Common myeloid progenitor, CD34-positive (primary cell): Measurements from ENCODE around the gene PGAM2. TPM values are rescaled to one million over a fixed set of nuclear protein-coding genes. Genes with fewer than 3 reads are reported as not detected.

Experiments used
- CTCF ChIA-PET: fragments of 350-600 bp; sonication (Branson Sonifier 250); formaldehyde crosslinking; loops from one replicate; lab custom pipeline; 2021; ENCODE audit warnings: antibody characterized with exemption; lab: Charles Lee
- POLR2A ChIA-PET: fragments of 350-600 bp; sonication (Branson Sonifier 250); formaldehyde crosslinking; loops from one replicate; lab custom pipeline; 2021; ENCODE audit warnings: antibody characterized with exemption; lab: Charles Lee
- DNase-seq, 3 donors: peaks; one replicate each; pipeline versions ENCODE4 v3.0.0 to v3.0.0-alpha.2; 2013
- H3K27ac ChIP-seq, 2 experiments: 1 replicate in 1 of 2; 2 replicates in 1 of 2; pipeline ENCODE4 v1.7.0; 2013; ENCODE audit warnings: inconsistent platforms in 2 of 2, low read length in 2 of 2, mild to moderate bottlenecking in 2 of 2, low read depth in 1 of 2, moderate library complexity in 1 of 2; ENCODE audit not compliant: severe bottlenecking in 2 of 2, insufficient read depth in 1 of 2, poor library complexity in 1 of 2
- H3K27me3 ChIP-seq, 5 experiments: replicated peaks in 2 of 5; 1 replicate in 3 of 5; 2 replicates in 2 of 5; pipeline versions ENCODE4 v1.6.1 to v1.7.0; 2013; ENCODE audit warnings: low read length in 4 of 5, mild to moderate bottlenecking in 2 of 5, moderate library complexity in 2 of 5, inconsistent platforms in 1 of 5; ENCODE audit not compliant: insufficient read depth in 5 of 5, control insufficient read depth in 4 of 5
- H3K36me3 ChIP-seq, 4 experiments: 1 replicate in 2 of 4; 2 replicates in 2 of 4; pipeline versions ENCODE4 v1.6.1 to v1.7.0; 2013; ENCODE audit warnings: low read length in 3 of 4, control low read depth in 1 of 4, mild to moderate bottlenecking in 1 of 4; ENCODE audit not compliant: control insufficient read depth in 4 of 4, insufficient read depth in 4 of 4
- H3K4me1 ChIP-seq, 4 experiments: 1 replicate in 3 of 4; 2 replicates in 1 of 4; pipeline versions ENCODE4 v1.6.1 to v1.7.1; 2013; ENCODE audit warnings: low read length in 3 of 4, mild to moderate bottlenecking in 3 of 4, control low read depth in 1 of 4, inconsistent platforms in 1 of 4, moderate library complexity in 1 of 4; ENCODE audit not compliant: control insufficient read depth in 4 of 4, insufficient read depth in 4 of 4; ENCODE audit errors: control extremely low read depth in 1 of 4
- H3K4me3 ChIP-seq, 7 experiments: 1 replicate in 4 of 7; 2 replicates in 3 of 7; pipeline versions ENCODE4 v1.5.1 to v1.7.0; 2013; ENCODE audit warnings: mild to moderate bottlenecking in 7 of 7, low read length in 6 of 7, moderate library complexity in 6 of 7, inconsistent platforms in 2 of 7, low read depth in 2 of 7, control low read depth in 1 of 7; ENCODE audit not compliant: insufficient read depth in 4 of 7, control insufficient read depth in 1 of 7; ENCODE audit errors: extremely low read depth in 1 of 7
- H3K9me3 ChIP-seq, 5 experiments: 1 replicate in 4 of 5; 2 replicates in 1 of 5; pipeline versions ENCODE4 v1.6.1 to v1.7.1; 2013; ENCODE audit warnings: low read length in 4 of 5, mild to moderate bottlenecking in 2 of 5, inconsistent platforms in 1 of 5, low read depth in 1 of 5, moderate library complexity in 1 of 5; ENCODE audit not compliant: control insufficient read depth in 4 of 5, insufficient read depth in 2 of 5; ENCODE audit errors: control extremely low read depth in 1 of 5
- WGBS: methylation state at CpG from one replicate; pipeline ENCODE4 v1.1.5; 2013; ENCODE audit not compliant: insufficient coverage; 5-methylcytosine and 5-hydroxymethylcytosine counted together
- polyA plus RNA-seq: library from polyadenylated mRNA; unstranded; fragments of 120-200 nt; gene quantifications from one replicate; pipeline ENCODE4 v1.2.1, GENCODE V29; 2013

Gene PGAM2
- polyA plus RNA-seq = 0.32 TPM

GRCh38 chr7:44065431-44066110 lies at the start of gene PGAM2:
Gene PGAM2 (minus strand): TSS chr7:44065567. CDS start chr7:44065529, 38 bp downstream.
- Histone ChIP-seq H3K4me1 (peaks cover 0 to 16% (median 11%) of the 10 kb centered on the region in 4 experiments), H3K27ac (no peak within 1 kb of the TSS), H3K36me3 (peaks cover 4 to 21% (median 17%) of the 10 kb centered on the region in 4 experiments), H3K27me3 (peaks cover 0 to 13% (median 8%) of the 10 kb centered on the region in 5 experiments), H3K4me3 (no peak within 1 kb of the TSS), H3K9me3 (no peaks in the 10 kb centered on the region)
- WGBS = 44% methylated on average over 13 of the region's 14 CpGs
- ChIA-PET POLR2A (interaction anchor here (0.7 kb wide), 1 partner anchor 21 kb away, joined by 4 read pairs; the partner anchor contains the start of gene DBNL), CTCF (interaction anchor here (1.0 to 1.9 kb wide), 3 partner anchors 11 to 18 kb away, joined by 4 to 6 read pairs (median 5); no protein-coding TSS in a partner anchor)
- DNase-seq = peak in 2 of 3 donors; percentile 37 to 42

- Histone ChIP-seq H3K9me3 (no peaks in the 10 kb centered on the region), H3K27ac (no peak overlapping the region), H3K4me3 (no peak overlapping the region), H3K4me1 (no peaks in the 10 kb centered on the region), H3K36me3 (peaks cover 7 to 89% (median 63%) of the 10 kb centered on the region in 4 experiments), H3K27me3 (no peaks in the 10 kb centered on the region)
- DNase-seq = no peak
- WGBS = 97% methylated on average over 11 of the region's 12 CpGs
- ChIA-PET POLR2A (no interaction called here), CTCF (no interaction called here)
Measured at GRCh38 chr7:44114586-44115310, 49.4 kb upstream of the PGAM2 start.

- WGBS = 95% methylated on average over 20 of the region's 24 CpGs
- no peak overlapping the region for H3K27ac ChIP-seq
- CTCF ChIA-PET = no interaction called here
- no peak for DNase-seq
- POLR2A ChIA-PET = no interaction called here
- H3K27me3 ChIP-seq = no peaks in the 10 kb centered on the region
- no peak overlapping the region for H3K4me3 ChIP-seq
- H3K4me1 ChIP-seq = no peaks in the 10 kb centered on the region
- no peaks in the 10 kb centered on the region for H3K9me3 ChIP-seq
- H3K36me3 ChIP-seq = peaks cover 7 to 86% (median 54%) of the 10 kb centered on the region in 4 experiments
Measured at GRCh38 chr7:44113764-44114354, 48.5 kb upstream of the PGAM2 start.

- Histone ChIP-seq H3K27me3 (no peaks in the 10 kb centered on the region), H3K9me3 (no peaks in the 10 kb centered on the region), H3K36me3 (peaks cover 7 to 88% (median 52%) of the 10 kb centered on the region in 4 experiments), H3K27ac (no peak overlapping the region), H3K4me3 (no peak overlapping the region), H3K4me1 (no peaks in the 10 kb centered on the region)
- DNase-seq = no peak
- 94% methylated on average over 26 of the region's 34 CpGs for WGBS
- ChIA-PET CTCF (no interaction called here), POLR2A (no interaction called here)
Measured at GRCh38 chr7:44112997-44113763, 47.8 kb upstream of the PGAM2 start.

GRCh38 chr7:44112231-44112996 lies 47.0 kb upstream of the PGAM2 start:
- DNase-seq = no peak
- Histone ChIP-seq H3K4me1 (no peaks in the 10 kb centered on the region), H3K4me3 (no peak overlapping the region), H3K27ac (no peak overlapping the region), H3K27me3 (no peaks in the 10 kb centered on the region), H3K36me3 (peaks cover 5 to 82% (median 46%) of the 10 kb centered on the region in 4 experiments), H3K9me3 (no peaks in the 10 kb centered on the region)
- WGBS = 94% methylated on average over 40 of the region's 41 CpGs
- CTCF ChIA-PET = interaction anchor here (1.2 kb wide), 1 partner anchor 14 kb away, joined by 7 read pairs; no protein-coding TSS in a partner anchor
- POLR2A ChIA-PET = no interaction called here

- no peaks in the 10 kb centered on the region for H3K27me3 ChIP-seq
- POLR2A ChIA-PET = no interaction called here
- WGBS = 97% methylated on average over 15 of the region's 16 CpGs
- H3K36me3 ChIP-seq = peaks cover 5 to 78% (median 43%) of the 10 kb centered on the region in 4 experiments
- no peak overlapping the region for H3K4me3 ChIP-seq
- no peaks in the 10 kb centered on the region for H3K4me1 ChIP-seq
- CTCF ChIA-PET = interaction anchor here (0.9 to 1.2 kb wide), 3 partner anchors 11 to 14 kb away, joined by 3 to 7 read pairs (median 3); partner anchors contain the start of gene POLD2
- H3K9me3 ChIP-seq = no peaks in the 10 kb centered on the region
- no peak for DNase-seq
- H3K27ac ChIP-seq = no peak overlapping the region
Measured at GRCh38 chr7:44111761-44112160, 46.4 kb upstream of the PGAM2 start.
